KOPT-K1 (cell line): ENCODE results near the gene SRPK3.
"Not testable (repeated sequence)": the region's sequence is repeated elsewhere in the genome, so short reads cannot be mapped to it uniquely, and the experiment has no call there.

Experiments used
- H3K27ac ChIP-seq: fragments of 200-600 bp; sonication (generic); 2 replicates; pipeline ENCODE4 v1.5.1; 2016; ENCODE audit warnings: antibody characterized with exemption, mild to moderate bottlenecking, low read depth, low read length; ENCODE audit not compliant: poor library complexity, severe bottlenecking
- H3K36me3 ChIP-seq: fragments of 200-600 bp; sonication (generic); 2 replicates; pipeline ENCODE4 v1.5.1; 2017; ENCODE audit warnings: antibody characterized with exemption, mild to moderate bottlenecking, low read length, moderate library complexity; ENCODE audit not compliant: insufficient read depth
- H3K9me3 ChIP-seq: fragments of 200-600 bp; sonication (generic); 2 replicates; pipeline ENCODE4 v1.5.1; 2017; ENCODE audit warnings: antibody characterized with exemption, low read length, mild to moderate bottlenecking; ENCODE audit not compliant: insufficient read depth, poor library complexity, severe bottlenecking

SRPK3 gene

DNA sequence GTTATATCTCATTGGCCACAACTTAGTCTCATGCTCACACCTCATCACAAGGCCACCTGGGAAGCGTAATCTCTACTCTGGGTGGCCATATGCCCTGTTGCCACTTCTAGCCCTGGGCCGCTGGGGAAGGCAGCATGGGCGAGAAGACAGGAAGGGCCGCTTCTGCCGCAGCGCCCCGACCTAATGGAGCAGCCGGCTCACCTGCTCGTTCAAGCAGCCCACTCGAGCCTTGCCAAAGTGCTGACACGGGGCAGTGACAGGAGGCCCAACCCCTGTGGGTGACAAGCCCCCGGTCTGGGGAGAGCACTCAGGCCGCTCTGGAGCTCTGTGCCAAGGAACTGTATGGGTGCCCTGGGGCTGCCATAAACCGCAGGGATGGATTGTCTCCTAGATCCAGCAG, 38.7 kb upstream of the SRPK3 start:
- H3K27ac ChIP-seq, H3K36me3 ChIP-seq, H3K9me3 ChIP-seq: not testable (repeated sequence)

GRCh38 chrX:153742796-153743467, 37.9 kb upstream of the SRPK3 start:
- H3K9me3 ChIP-seq, H3K36me3 ChIP-seq, H3K27ac ChIP-seq: not testable (repeated sequence)

DNA sequence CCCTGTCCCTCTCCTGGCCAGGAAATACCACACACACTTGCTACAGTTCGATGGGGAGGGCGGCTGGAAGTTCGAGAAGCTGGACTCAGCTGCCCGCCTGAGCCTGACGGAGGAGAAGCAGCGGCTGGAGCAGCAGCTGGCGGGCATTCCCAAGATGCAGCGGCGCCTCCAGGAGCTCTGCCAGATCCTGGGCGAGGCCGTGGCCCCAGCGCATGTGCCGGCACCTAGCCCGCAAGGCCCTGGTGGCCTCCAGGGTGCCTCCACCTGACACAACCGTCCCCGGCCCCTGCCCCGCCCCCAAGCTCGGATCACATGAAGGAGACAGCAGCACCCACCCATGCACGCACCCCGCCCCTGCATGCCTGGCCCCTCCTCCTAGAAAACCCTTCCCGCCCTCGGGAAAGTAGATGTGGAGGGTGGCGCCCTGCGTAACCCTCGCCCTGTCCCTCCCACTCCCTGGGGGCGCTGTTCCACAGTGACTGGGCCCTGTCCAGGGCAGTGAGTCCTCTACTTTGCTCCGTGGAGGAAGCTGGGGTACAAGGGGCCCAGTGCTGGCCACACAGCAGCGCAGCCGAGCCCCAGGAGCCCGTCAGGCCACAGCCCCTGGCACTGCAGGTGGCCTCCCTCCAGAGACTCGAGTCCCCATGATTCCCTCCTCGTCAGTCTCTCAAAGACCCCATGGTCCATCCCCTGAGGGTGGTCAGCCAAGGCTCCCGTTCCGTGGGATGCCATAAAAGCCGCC, 37.2 kb upstream of the SRPK3 start:
- not testable (repeated sequence) for H3K36me3 ChIP-seq, H3K9me3 ChIP-seq, H3K27ac ChIP-seq

DNA sequence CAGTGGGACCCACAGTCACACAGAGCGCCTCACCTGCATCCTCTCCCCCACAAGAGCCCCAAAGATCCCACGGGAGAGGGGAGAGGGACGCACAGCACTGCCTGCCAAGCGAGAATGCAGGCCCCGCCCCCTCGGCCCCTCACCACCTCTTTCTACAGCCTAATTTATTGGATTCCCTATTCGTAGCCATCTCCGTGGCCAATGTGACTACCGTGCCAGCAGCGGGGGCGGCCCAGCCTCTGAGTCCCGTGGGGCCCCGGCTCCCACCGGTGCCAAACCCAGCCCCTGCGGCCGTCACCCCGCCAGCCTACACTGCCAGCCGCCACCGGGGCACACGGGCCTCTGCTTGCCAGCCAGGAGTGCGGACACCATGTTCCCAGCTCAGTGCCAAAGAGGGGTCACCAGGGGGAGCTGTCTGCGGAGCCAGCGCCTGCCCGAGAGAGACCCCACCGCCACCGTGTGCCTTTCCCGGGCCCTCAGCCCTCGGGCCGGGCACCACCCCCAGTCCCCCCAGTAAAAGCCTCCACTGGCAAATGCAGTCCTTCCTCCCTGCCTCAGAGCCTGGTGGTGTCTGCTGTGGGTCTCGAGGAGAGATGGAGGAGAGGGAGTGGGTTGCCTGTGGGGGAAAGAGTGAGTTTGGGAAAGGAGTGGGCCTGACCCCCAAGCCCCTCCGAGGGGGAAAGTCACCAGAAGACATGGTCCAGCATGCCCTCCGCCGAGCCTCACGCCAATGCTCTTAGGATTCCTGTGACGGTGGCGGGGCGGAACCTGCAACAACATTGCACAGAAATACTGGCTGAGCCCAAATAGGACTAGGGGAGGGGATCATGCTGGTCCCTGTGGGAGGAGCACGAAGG, 36.4 kb upstream of the SRPK3 start:
- no peaks in the 10 kb centered on the region for H3K9me3 ChIP-seq
- no peaks in the 10 kb centered on the region for H3K36me3 ChIP-seq
- H3K27ac ChIP-seq, result no peak overlapping the region

GRCh38 chrX:153745067-153745433, 35.8 kb upstream of the SRPK3 start:
- not testable (repeated sequence) for H3K9me3 ChIP-seq, H3K27ac ChIP-seq, H3K36me3 ChIP-seq

GRCh38 chrX:153746359-153746758, 34.5 kb upstream of the SRPK3 start:
- Histone ChIP-seq H3K27ac (no peak overlapping the region), H3K36me3 (no peaks in the 10 kb centered on the region), H3K9me3 (no peaks in the 10 kb centered on the region)

GRCh38 chrX:153746991-153747390, 33.9 kb upstream of the SRPK3 start:
- not testable (repeated sequence) for H3K36me3 ChIP-seq, H3K27ac ChIP-seq, H3K9me3 ChIP-seq

DNA sequence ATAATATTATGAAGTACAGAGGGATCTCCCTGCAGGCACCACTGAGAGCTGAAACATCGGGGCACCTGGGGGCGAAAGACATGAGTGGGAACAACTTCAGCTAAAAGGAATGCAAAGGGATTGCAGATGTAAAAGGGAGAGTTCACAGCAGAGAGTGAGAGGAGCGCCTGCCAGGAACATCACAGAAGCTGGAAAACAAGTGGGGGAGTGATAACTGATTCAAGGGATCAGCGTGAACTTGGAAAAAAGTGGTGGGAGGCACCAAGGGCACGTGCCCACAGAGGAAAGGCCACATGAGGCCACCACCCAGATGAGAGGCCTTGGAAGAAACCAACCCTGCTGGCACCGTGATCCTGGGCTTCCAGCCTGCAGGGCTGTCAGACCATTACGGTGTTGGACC, 31.8 kb upstream of the SRPK3 start:
- not testable (repeated sequence) for H3K36me3 ChIP-seq, H3K9me3 ChIP-seq, H3K27ac ChIP-seq

GRCh38 chrX:153750127-153750774, 30.6 kb upstream of the SRPK3 start:
- Histone ChIP-seq H3K27ac (no peak overlapping the region), H3K36me3 (no peaks in the 10 kb centered on the region), H3K9me3 (no peaks in the 10 kb centered on the region)

DNA sequence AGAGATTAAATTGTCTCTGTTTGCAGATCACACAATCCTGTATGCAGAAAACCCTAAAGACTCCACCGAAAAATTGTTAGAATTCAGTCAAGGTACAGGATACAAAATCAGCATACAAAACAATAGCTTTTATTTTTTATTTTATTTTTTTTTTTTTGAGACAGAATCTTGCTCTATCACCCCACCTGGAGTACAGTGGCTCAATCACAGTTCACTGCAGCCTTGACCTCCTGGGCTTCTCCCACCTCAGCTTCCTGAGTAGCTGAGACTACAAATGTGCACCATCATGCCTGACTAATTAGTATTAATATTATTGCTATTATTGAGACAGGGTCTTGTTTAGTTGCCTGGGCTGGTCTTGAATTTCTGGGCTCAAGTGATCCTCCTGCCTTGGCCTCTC, 25.7 kb upstream of the SRPK3 start:
- no peaks in the 10 kb centered on the region for H3K36me3 ChIP-seq
- H3K27ac ChIP-seq, result no peak overlapping the region
- no peaks in the 10 kb centered on the region for H3K9me3 ChIP-seq

GRCh38 chrX:153761863-153762262, 19.0 kb upstream of the SRPK3 start:
- Histone ChIP-seq H3K27ac (no peak overlapping the region), H3K9me3 (no peaks in the 10 kb centered on the region), H3K36me3 (no peaks in the 10 kb centered on the region)

DNA sequence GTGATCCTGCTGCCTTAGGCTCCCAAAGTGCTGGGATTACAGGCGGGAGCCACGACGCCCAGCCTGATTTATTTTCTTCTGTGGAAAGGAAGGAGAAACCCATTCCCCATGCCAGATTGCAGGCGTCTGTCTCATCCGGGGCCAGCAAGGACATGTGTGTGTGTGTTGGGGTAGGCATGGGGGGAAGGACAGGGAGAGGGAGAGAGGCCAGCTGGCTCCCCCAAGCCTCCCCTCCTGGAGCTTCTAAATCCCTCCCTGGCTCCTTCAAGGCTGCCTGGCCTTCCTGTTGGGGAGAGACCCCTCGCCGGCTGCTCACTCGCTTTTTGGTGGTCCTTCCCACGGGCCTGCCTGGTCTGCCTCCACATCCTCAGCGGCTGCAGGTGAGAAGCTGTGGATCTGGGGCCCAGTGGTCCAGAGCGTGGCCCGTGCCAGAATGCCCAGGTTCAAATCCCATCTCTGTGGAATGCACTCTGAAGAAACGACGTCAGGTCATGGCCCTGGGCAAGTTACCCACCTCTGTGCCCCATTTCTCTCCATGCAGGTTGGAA, 18.1 kb upstream of the SRPK3 start:
- Histone ChIP-seq H3K9me3 (no peaks in the 10 kb centered on the region), H3K36me3 (no peaks in the 10 kb centered on the region), H3K27ac (no peak overlapping the region)

- H3K9me3 ChIP-seq, result no peaks in the 10 kb centered on the region
- no peaks in the 10 kb centered on the region for H3K36me3 ChIP-seq
- H3K27ac ChIP-seq, result no peak overlapping the region
Observed at GRCh38 chrX:153763298-153763932, 17.4 kb upstream of the SRPK3 start.

- no peaks in the 10 kb centered on the region for H3K36me3 ChIP-seq
- no peak within 1 kb of the TSS for H3K27ac ChIP-seq
- no peaks in the 10 kb centered on the region for H3K9me3 ChIP-seq
Observed at GRCh38 chrX:153763989-153764755, 16.7 kb upstream of the SRPK3 start, which contains the start of gene PLXNB3. PLXNB3 (plus strand) TSS chrX:153764249; CDS start chrX:153765536, 1,287 bp downstream.
